Astrocyte (in vitro differentiated cells and primary cell): ENCODE data around the gene CINP. TPM values are rescaled to one million over a fixed set of nuclear protein-coding genes. Genes with fewer than 3 reads are reported as not detected.

ENCODE experiments used
- DNase-seq: peaks from one replicate; pipeline ENCODE4 v3.0.0-alpha.2; 2010; ENCODE audit warnings: low read depth
- FAIRE-seq: peaks from 2 replicates; lab custom pipeline; 2011; peaks lifted over from hg19 to GRCh38; lab: Jason Lieb, UNC
- H2AFZ ChIP-seq: 2 replicates; pipeline ENCODE4 v1.6.0; 2012; ENCODE audit warnings: low read depth, low read length, inconsistent platforms
- H3K27ac ChIP-seq: 2 replicates; pipeline ENCODE4 v1.5.1; 2011; ENCODE audit warnings: low read depth, low read length, inconsistent platforms
- H3K27me3 ChIP-seq: 2 replicates; pipeline ENCODE4 v1.6.0; 2011; ENCODE audit warnings: low read length, inconsistent platforms; ENCODE audit not compliant: insufficient read depth
- H3K36me3 ChIP-seq: 2 replicates; pipeline ENCODE4 v1.5.1; 2011; ENCODE audit warnings: low read length, inconsistent platforms; ENCODE audit not compliant: insufficient read depth
- H3K4me1 ChIP-seq: 2 replicates; pipeline ENCODE4 v1.5.1; 2011; ENCODE audit warnings: low read length, inconsistent platforms; ENCODE audit not compliant: insufficient read depth
- H3K4me2 ChIP-seq: 2 replicates; pipeline ENCODE4 v1.6.0; 2012; ENCODE audit warnings: low read length, inconsistent platforms
- H3K4me3 ChIP-seq: 2 replicates; pipeline ENCODE4 v1.5.1; 2011; ENCODE audit warnings: low read depth, mild to moderate bottlenecking, low read length, inconsistent platforms; ENCODE audit not compliant: insufficient read depth
- H3K79me2 ChIP-seq: 2 replicates; pipeline ENCODE4 v1.6.0; 2012; ENCODE audit warnings: mild to moderate bottlenecking, low read length, inconsistent platforms; ENCODE audit not compliant: insufficient read depth
- H3K9ac ChIP-seq: 2 replicates; pipeline ENCODE4 v1.6.0; 2012; ENCODE audit warnings: mild to moderate bottlenecking, low read length, inconsistent platforms
- H3K9me3 ChIP-seq: 2 replicates; pipeline ENCODE4 v1.5.1; 2012; ENCODE audit warnings: low read depth, mild to moderate bottlenecking, low read length, inconsistent platforms; ENCODE audit not compliant: insufficient read depth
- H4K20me1 ChIP-seq: 2 replicates; pipeline ENCODE4 v1.6.0; 2012; ENCODE audit warnings: low read length, inconsistent platforms; ENCODE audit not compliant: insufficient read depth
- H3K27ac Mint-ChIP-seq: one replicate; pipeline ENCODE4 v1.8.0; 2021; ENCODE audit warnings: mild to moderate bottlenecking, mixed read lengths; ENCODE audit not compliant: unreplicated experiment
- H3K27me3 Mint-ChIP-seq: one replicate; pipeline ENCODE4 v1.8.0; 2021; ENCODE audit warnings: low read depth, mixed read lengths; ENCODE audit not compliant: unreplicated experiment
- H3K36me3 Mint-ChIP-seq: one replicate; pipeline ENCODE4 v1.8.0; 2021; ENCODE audit warnings: low read depth, mixed read lengths; ENCODE audit not compliant: unreplicated experiment
- H3K4me1 Mint-ChIP-seq: one replicate; pipeline ENCODE4 v1.8.0; 2021; ENCODE audit warnings: low read depth, mixed read lengths; ENCODE audit not compliant: unreplicated experiment
- H3K4me3 Mint-ChIP-seq: one replicate; pipeline ENCODE4 v1.8.0; 2021; ENCODE audit warnings: mild to moderate bottlenecking, moderate library complexity, mixed read lengths; ENCODE audit not compliant: unreplicated experiment
- H3K9me3 Mint-ChIP-seq: one replicate; pipeline ENCODE4 v1.8.0; 2021; ENCODE audit warnings: mild to moderate bottlenecking, mixed read lengths; ENCODE audit not compliant: unreplicated experiment
- CTCF ChIP-seq: IDR thresholded peaks from 2 replicates; pipeline ENCODE4 v1.5.1; 2011; ENCODE audit warnings: low read depth, mild to moderate bottlenecking, inconsistent platforms, low read length, moderate library complexity; ENCODE audit not compliant: insufficient read depth
- EZH2 ChIP-seq: IDR thresholded peaks from 2 replicates; pipeline ENCODE4 v1.6.1; 2012; ENCODE audit warnings: mild to moderate bottlenecking, low read length, inconsistent platforms; ENCODE audit not compliant: insufficient read depth
- total RNA-seq: library from RNA; stranded (reverse); gene quantifications from 2 replicates; pipeline ENCODE4 v1.2.1, GENCODE V29; 2021

The CINP gene
- total RNA-seq, 1 donor from 2014 or later: 34.9 TPM

GRCh38 chr14:102362084-102362483 is 606 bp downstream of the CINP start:
- Histone ChIP-seq H3K27ac (peak overlapping the region; percentile 82), H3K9me3 (no peaks in the 10 kb centered on the region), H3K4me2 (peak overlapping the region; percentile 89), H3K36me3 (peaks cover 3% of the 10 kb centered on the region), H3K9ac (peak overlapping the region; percentile 93), H2AFZ (peak overlapping the region; percentile 85), H3K79me2 (peaks cover 59% of the 10 kb centered on the region), H3K27me3 (no peaks in the 10 kb centered on the region), H4K20me1 (peaks cover 29% of the 10 kb centered on the region), H3K4me3 (peak overlapping the region; percentile 92), H3K4me1 (peaks cover 15% of the 10 kb centered on the region)
- Mint-ChIP-seq H3K36me3 (peaks cover 4% of the 10 kb centered on the region), H3K27ac (peak overlapping the region; percentile 67), H3K9me3 (no peaks in the 10 kb centered on the region), H3K27me3 (no peaks in the 10 kb centered on the region), H3K4me3 (peak overlapping the region; percentile 96), H3K4me1 (peaks cover 9% of the 10 kb centered on the region)
- TF ChIP-seq CTCF (no peak), EZH2 (no peak)
- DNase-seq: peak; percentile 40
- FAIRE-seq: peak; percentile 39

GRCh38 chr14:102360388-102360787 is 2.3 kb downstream of the CINP start:
- Histone ChIP-seq H3K4me3 (no peak overlapping the region), H3K9me3 (no peaks in the 10 kb centered on the region), H3K27me3 (no peaks in the 10 kb centered on the region), H3K36me3 (peaks cover 11% of the 10 kb centered on the region), H3K4me1 (peaks cover 15% of the 10 kb centered on the region), H3K9ac (no peak overlapping the region), H3K4me2 (no peak overlapping the region), H3K79me2 (peaks cover 46% of the 10 kb centered on the region), H4K20me1 (peaks cover 19% of the 10 kb centered on the region), H3K27ac (no peak overlapping the region), H2AFZ (no peak overlapping the region)
- Mint-ChIP-seq H3K4me1 (peaks cover 9% of the 10 kb centered on the region), H3K36me3 (peaks cover 9% of the 10 kb centered on the region), H3K4me3 (no peak overlapping the region), H3K9me3 (no peaks in the 10 kb centered on the region), H3K27me3 (no peaks in the 10 kb centered on the region), H3K27ac (no peak overlapping the region)
- no peak for TF ChIP-seq EZH2
- TF ChIP-seq CTCF: no peak
- FAIRE-seq (no peak), DNase-seq (no peak)

DNA sequence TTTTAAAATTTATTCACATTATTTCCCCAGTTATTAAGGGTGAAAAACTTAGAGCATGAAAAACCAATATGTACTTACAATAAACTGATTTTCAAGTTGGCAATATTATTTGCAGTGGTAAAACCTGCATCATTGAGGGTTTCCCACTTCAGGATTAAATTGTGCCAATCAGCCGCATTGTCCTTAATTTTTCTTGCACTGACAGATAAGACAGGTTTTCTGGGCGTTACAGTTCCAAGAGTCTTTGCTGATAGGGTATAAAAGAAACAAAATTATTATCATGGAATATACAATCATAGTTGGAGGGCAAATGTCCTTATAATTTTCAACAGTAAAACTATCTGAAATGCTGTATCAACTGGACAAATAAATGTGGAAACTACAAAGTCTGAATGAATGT is 3.3 kb downstream of the CINP start:
- FAIRE-seq (no peak), DNase-seq (no peak)
- TF ChIP-seq CTCF (no peak), EZH2 (no peak)
- no peak overlapping the region for H3K27ac ChIP-seq
- H3K27me3 Mint-ChIP-seq: no peaks in the 10 kb centered on the region
- H3K36me3 Mint-ChIP-seq: peaks cover 10% of the 10 kb centered on the region
- no peaks in the 10 kb centered on the region for H3K9me3 Mint-ChIP-seq
- H4K20me1 ChIP-seq: peaks cover 8% of the 10 kb centered on the region
- no peaks in the 10 kb centered on the region for H3K27me3 ChIP-seq
- H2AFZ ChIP-seq: no peak overlapping the region
- H3K9me3 ChIP-seq: no peaks in the 10 kb centered on the region
- H3K4me3 Mint-ChIP-seq: no peak overlapping the region
- H3K4me3 ChIP-seq: no peak overlapping the region
- H3K79me2 ChIP-seq: peaks cover 35% of the 10 kb centered on the region
- H3K4me1 Mint-ChIP-seq: peaks cover 9% of the 10 kb centered on the region
- H3K27ac Mint-ChIP-seq: no peak overlapping the region
- H3K4me2 ChIP-seq: no peak overlapping the region
- peaks cover 14% of the 10 kb centered on the region for H3K4me1 ChIP-seq
- H3K36me3 ChIP-seq: peaks cover 14% of the 10 kb centered on the region
- no peak overlapping the region for H3K9ac ChIP-seq
